ENCODE data around the gene MALSU1.

DNA sequence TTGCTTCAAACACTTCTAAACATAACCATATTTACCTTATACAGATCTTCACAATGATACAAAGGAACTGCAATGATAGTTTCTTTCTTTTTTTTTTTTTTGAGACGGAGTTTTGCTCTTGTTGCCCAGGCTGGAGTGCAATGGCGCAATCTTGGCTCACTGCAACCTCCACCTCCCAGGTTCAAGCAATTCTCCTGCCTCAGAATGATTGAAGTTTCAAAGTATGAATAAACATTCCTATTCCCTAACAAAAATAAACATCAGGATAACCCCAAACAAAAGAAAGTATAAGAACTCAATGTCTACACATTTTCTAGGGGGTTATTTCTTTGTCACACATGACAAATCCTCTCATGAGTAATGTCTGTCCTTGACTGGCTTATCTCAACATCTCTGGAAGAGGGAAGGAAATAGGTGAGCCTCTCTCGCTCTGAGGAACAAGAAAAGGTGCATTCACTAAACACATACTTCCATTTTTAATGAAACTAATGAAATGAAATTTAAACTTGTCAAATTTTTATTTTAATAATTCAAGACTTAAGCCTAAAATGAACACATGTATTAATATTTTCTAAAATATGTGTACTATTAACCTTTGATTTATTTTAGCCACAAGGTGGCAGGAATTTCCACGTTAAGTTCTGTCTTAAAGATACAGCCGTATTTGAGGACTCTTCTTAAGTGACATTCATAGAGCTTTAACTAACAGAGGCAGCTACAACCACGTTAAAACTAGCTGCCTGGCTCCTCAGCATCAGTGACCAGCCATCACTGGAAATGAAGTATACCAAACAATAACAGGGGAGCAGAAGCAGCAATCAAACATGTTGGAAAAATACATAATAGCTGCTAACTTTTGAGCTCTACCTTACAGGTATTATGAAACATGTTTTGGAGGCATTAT lies 58.3 kb downstream of the MALSU1 start:
- TF ChIP-seq, protein P1, sequence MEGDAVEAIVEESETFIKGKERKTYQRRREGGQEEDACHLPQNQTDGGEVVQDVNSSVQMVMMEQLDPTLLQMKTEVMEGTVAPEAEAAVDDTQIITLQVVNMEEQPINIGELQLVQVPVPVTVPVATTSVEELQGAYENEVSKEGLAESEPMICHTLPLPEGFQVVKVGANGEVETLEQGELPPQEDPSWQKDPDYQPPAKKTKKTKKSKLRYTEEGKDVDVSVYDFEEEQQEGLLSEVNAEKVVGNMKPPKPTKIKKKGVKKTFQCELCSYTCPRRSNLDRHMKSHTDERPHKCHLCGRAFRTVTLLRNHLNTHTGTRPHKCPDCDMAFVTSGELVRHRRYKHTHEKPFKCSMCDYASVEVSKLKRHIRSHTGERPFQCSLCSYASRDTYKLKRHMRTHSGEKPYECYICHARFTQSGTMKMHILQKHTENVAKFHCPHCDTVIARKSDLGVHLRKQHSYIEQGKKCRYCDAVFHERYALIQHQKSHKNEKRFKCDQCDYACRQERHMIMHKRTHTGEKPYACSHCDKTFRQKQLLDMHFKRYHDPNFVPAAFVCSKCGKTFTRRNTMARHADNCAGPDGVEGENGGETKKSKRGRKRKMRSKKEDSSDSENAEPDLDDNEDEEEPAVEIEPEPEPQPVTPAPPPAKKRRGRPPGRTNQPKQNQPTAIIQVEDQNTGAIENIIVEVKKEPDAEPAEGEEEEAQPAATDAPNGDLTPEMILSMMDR (IDR thresholded peaks at IDR 0.05): peak; percentile 78
- peak; percentile 88 to 90 for TF ChIP-seq CEBPB (IDR thresholded peaks at IDR 0.05)
